ENCODE results near the gene HS3ST2.

DNA sequence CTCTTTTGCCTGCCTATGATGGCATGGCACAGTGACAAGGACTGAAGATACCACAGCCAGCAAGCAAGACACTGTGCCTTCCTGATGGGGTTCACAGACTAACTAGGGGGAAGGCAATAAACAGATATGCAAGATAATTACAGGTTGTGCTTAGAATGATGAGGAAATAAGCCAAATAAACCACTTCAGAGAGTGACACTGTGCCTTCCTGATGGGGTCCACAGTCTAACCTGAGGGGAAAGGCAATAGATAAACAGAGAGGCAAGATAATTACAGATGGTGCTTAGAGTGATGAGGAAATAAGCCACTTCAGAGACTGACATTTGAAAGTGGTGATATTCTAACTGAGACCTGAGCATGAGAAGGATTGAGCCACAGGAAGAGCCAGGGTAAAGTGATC lies 84.2 kb downstream of the HS3ST2 start:
- no peak for TF ChIP-seq EZH2 (IDR thresholded peaks at IDR 0.05; ENCODE audit: insufficient read depth, low read length)
- TF ChIP-seq, protein P1, sequence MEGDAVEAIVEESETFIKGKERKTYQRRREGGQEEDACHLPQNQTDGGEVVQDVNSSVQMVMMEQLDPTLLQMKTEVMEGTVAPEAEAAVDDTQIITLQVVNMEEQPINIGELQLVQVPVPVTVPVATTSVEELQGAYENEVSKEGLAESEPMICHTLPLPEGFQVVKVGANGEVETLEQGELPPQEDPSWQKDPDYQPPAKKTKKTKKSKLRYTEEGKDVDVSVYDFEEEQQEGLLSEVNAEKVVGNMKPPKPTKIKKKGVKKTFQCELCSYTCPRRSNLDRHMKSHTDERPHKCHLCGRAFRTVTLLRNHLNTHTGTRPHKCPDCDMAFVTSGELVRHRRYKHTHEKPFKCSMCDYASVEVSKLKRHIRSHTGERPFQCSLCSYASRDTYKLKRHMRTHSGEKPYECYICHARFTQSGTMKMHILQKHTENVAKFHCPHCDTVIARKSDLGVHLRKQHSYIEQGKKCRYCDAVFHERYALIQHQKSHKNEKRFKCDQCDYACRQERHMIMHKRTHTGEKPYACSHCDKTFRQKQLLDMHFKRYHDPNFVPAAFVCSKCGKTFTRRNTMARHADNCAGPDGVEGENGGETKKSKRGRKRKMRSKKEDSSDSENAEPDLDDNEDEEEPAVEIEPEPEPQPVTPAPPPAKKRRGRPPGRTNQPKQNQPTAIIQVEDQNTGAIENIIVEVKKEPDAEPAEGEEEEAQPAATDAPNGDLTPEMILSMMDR (IDR thresholded peaks at IDR 0.05; ENCODE audit: insufficient read depth, low read depth, low read length): no peak
